Measurements from ENCODE around the gene GRHL1. TPM values are rescaled to one million over a fixed set of nuclear protein-coding genes. Genes with fewer than 3 reads are reported as not detected.

GRHL1 gene
- total RNA-seq, 2 experiments from 2014 or later, result 0.28 to 0.38 TPM

DNA sequence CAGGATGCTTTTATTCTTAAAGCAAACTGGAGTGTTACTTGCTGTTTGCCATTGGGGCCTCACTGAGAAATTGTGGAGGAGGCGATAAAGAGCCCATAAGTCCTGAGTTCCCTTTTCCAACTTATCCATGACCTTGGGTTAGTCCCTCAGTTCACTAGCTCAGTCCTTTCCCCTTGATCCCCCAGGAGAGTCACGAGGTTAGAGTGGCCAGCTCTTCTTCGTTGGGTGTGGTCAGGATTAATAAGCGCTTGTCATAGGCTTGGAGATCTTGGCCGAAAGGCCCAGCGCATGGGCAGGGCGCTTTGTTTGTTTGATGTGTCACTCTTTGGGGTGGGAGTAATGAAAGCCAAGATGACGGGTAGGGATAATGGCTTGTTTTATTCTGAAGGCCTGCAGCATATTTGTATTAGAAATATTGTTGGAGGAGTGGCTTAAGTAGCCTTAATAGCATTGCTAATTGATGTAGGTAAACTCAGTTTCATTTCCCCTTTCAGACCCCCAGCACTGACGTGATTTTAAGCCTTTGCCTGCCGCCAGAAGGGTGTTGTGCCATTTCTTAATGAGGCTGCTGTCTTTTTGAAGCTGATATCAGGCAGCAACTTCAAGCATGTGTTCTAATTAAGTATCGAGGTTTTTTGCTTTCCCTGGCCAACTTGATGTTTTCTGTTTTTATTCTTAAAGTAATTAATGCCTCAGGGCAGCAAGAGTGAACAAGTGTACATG, 15.7 kb downstream of the GRHL1 start:
- Histone ChIP-seq H3K4me1 (ENCODE audit: insufficient read depth, low read length) (peaks cover 3% of the 10 kb centered on the region), H3K9me3 (ENCODE audit: control insufficient read depth in 1 of 2, insufficient read depth in 1 of 2, low read length in 2 of 2) (no peaks in the 10 kb centered on the region), H3K36me3 (ENCODE audit: insufficient read depth, low read length) (no peaks in the 10 kb centered on the region), H3K27ac (ENCODE audit: low read depth in 1 of 2, low read length in 2 of 2) (no peak overlapping the region), H3K4me3 (ENCODE audit: low read length) (no peak overlapping the region), H3K27me3 (ENCODE audit: control insufficient read depth in 1 of 2, insufficient read depth in 2 of 2, low read length in 2 of 2) (no peaks in the 10 kb centered on the region)
- CTCF ChIA-PET, result no interaction called here
- TF ChIP-seq CTCF (IDR thresholded peaks at IDR 0.05), result no peak
- intact Hi-C loops (cut with DNase I, micrococcal nuclease), result no loop called here
- Mint-ChIP-seq H3K4me3 (no peak overlapping the region), H3K27ac (no peak overlapping the region), H3K9me3 (no peaks in the 10 kb centered on the region), H3K4me1 (ENCODE audit: low read depth) (peaks cover 11% of the 10 kb centered on the region), H3K27me3 (no peaks in the 10 kb centered on the region), H3K36me3 (ENCODE audit: low read depth) (no peaks in the 10 kb centered on the region)
- POLR2A ChIA-PET, result no interaction called here
- DNase-seq (no peak), ATAC-seq (ENCODE audit: poor library complexity) (no peak)

DNA sequence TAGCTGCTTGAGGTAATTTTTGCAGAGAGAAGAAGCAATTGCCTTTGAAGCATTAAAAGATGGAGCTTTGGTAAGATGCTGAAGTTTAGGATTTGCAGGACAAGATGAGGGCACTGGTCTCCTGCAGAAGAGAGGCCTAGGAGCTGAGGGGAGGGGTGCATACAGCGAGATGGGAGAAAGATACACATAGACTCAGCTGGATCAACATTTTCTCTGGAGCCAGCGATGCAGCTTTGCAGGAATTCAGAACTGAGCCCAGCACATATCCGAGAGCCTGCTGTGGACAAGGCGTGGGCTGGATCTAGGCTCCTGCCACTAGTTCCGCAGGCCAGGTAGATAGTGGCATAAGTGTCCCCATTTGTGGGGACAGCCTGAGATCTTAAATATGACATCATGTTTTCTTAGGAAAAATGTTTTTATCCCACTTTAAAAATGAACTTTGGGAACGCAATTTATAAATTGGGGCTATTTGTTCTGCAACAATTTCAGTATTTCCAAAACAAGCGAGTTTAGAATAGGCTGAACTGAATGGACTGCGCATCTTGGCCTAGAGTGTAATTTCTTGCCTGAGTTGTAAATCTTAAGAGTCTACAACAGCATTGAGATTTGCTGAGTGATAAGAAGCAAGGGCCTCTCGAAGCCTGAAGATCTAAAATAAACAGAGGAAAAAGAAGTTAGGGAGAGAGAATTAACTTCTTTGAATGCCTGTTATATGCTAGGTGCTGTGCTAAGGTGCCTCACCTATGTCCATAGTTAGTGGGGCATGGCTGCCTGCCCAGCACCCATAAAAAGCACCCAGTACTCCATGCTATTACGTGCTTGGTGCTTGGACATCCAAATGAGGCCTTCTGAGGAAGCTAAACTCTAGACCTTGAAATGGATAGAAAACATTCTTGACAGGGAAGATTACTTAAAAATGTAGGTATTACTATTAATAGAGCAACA, 17.3 kb downstream of the GRHL1 start:
- Histone ChIP-seq H3K27ac (ENCODE audit: low read depth in 1 of 2, low read length in 2 of 2) (no peak overlapping the region), H3K4me3 (ENCODE audit: low read length) (no peak overlapping the region), H3K4me1 (ENCODE audit: insufficient read depth, low read length) (peaks cover 3% of the 10 kb centered on the region), H3K27me3 (ENCODE audit: control insufficient read depth in 1 of 2, insufficient read depth in 2 of 2, low read length in 2 of 2) (no peaks in the 10 kb centered on the region), H3K36me3 (ENCODE audit: insufficient read depth, low read length) (no peaks in the 10 kb centered on the region), H3K9me3 (ENCODE audit: control insufficient read depth in 1 of 2, insufficient read depth in 1 of 2, low read length in 2 of 2) (no peaks in the 10 kb centered on the region)
- H3K4me3 Mint-ChIP-seq, result no peak overlapping the region
- no peak for ATAC-seq (ENCODE audit: poor library complexity)
- no peak for DNase-seq
- peaks cover 11% of the 10 kb centered on the region for H3K4me1 Mint-ChIP-seq (ENCODE audit: low read depth)
- no peaks in the 10 kb centered on the region for H3K27me3 Mint-ChIP-seq
- intact Hi-C loops (cut with DNase I, micrococcal nuclease), result no loop called here
- ChIA-PET CTCF (no interaction called here), POLR2A (interaction anchor here (1.5 kb wide), 1 partner anchor 15 kb away, joined by 4 read pairs; no protein-coding TSS in a partner anchor)
- H3K9me3 Mint-ChIP-seq, result no peaks in the 10 kb centered on the region
- TF ChIP-seq CTCF (IDR thresholded peaks at IDR 0.05), result no peak
- no peaks in the 10 kb centered on the region for H3K36me3 Mint-ChIP-seq (ENCODE audit: low read depth)
- H3K27ac Mint-ChIP-seq, result no peak overlapping the region

DNA sequence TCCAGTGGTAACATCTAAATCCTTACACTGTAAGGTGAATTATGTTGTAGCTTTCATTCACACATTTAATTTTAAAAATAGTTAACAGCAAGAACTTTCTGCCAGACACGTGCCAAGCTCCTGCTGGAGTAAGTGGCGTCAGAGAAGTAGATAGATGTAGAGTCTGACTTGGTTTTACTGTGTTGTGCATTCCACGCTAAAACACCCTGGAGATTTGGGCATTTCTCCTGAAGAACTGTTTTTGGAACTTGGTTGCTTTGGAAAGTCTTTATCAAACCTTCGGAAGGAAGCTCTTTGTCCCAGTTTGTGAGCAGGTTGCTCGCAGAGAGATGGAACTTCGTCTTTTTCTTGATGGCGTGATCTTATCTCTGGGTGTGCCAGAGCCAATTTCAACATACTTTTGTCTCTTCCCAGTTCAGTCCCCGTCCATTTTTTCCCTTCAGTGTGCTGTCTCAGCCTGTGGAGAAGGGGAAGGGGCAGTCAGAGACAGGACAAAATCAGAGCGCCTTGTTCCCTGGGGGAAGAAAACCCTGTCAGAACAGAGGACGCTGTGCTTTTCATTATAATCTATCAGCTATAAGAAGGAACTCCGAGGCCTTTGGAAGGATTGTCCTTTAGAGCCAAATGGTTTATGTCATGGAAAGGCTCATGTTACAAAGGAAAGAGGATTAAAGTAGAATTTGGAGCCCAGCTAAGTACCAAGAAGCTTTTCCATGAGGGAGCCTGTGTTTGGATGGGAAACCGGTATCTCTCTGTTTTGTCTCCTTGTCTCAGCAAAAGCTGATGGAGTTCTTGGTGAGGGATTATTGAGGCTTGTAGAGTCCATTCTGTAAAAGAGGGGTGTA, 18.9 kb downstream of the GRHL1 start:
- Mint-ChIP-seq H3K4me1 (ENCODE audit: low read depth) (peaks cover 2% of the 10 kb centered on the region), H3K9me3 (no peaks in the 10 kb centered on the region), H3K27me3 (no peaks in the 10 kb centered on the region), H3K27ac (no peak overlapping the region), H3K36me3 (ENCODE audit: low read depth) (no peaks in the 10 kb centered on the region), H3K4me3 (no peak overlapping the region)
- CTCF ChIA-PET, result interaction anchor here (2.2 kb wide), 1 partner anchor 14 kb away, joined by 10 read pairs; no protein-coding TSS in a partner anchor
- Histone ChIP-seq H3K9me3 (ENCODE audit: control insufficient read depth in 1 of 2, insufficient read depth in 1 of 2, low read length in 2 of 2) (no peaks in the 10 kb centered on the region), H3K27me3 (ENCODE audit: control insufficient read depth in 1 of 2, insufficient read depth in 2 of 2, low read length in 2 of 2) (no peaks in the 10 kb centered on the region), H3K27ac (ENCODE audit: low read depth in 1 of 2, low read length in 2 of 2) (no peak overlapping the region), H3K4me1 (ENCODE audit: insufficient read depth, low read length) (peaks cover 1% of the 10 kb centered on the region), H3K4me3 (ENCODE audit: low read length) (no peak overlapping the region), H3K36me3 (ENCODE audit: insufficient read depth, low read length) (no peaks in the 10 kb centered on the region)
- ATAC-seq (ENCODE audit: poor library complexity) (no peak), DNase-seq (no peak)
- POLR2A ChIA-PET, result interaction anchor here (0.7 to 1.5 kb wide), 2 partner anchors 9 to 14 kb away, joined by 3 to 4 read pairs; no protein-coding TSS in a partner anchor
- intact Hi-C loops (cut with DNase I, micrococcal nuclease), result no loop called here
- TF ChIP-seq CTCF (IDR thresholded peaks at IDR 0.05), result no peak
